CD4-positive, alpha-beta T cell (primary cell): ENCODE data around the gene SMIM10L1. TPM values are rescaled to one million over a fixed set of nuclear protein-coding genes. Genes with fewer than 3 reads are reported as not detected.

Source experiments
- ATAC-seq: fragments of 200-7000 bp; cut with Tn5 transposase; one replicate; pipeline ENCODE4 v1.10.0; 2022; ENCODE audit warnings: mild to moderate bottlenecking; ENCODE audit not compliant: poor library complexity
- CTCF ChIA-PET: fragments of 350-600 bp; sonication (Branson Sonifier 250); formaldehyde crosslinking; loops from one replicate; lab custom pipeline; 2021; ENCODE audit warnings: antibody characterized with exemption, inconsistent platforms; lab: Charles Lee
- POLR2A ChIA-PET: fragments of 350-600 bp; sonication (Branson Sonifier 250); formaldehyde crosslinking; loops from one replicate; lab custom pipeline; 2021; ENCODE audit warnings: antibody characterized with exemption, inconsistent platforms; lab: Charles Lee
- DNase-seq, 14 experiments: peaks; one replicate each; pipeline ENCODE4 v3.0.0-alpha.2; 2013 to 2020; ENCODE audit warnings: mixed read lengths in 2 of 14
- H3K27ac ChIP-seq, 2 donors: one replicate each; pipeline versions ENCODE4 v1.5.1 to v1.7.0; 2013; ENCODE audit warnings: low read length in 2 of 2, low read depth in 1 of 2, mild to moderate bottlenecking in 1 of 2
- H3K27me3 ChIP-seq, 2 experiments: 1 replicate in 1 of 2; 2 replicates in 1 of 2; pipeline versions ENCODE4 v1.6.1 to v1.7.0; 2013; ENCODE audit warnings: low read length in 2 of 2, control low read depth in 1 of 2, mild to moderate bottlenecking in 1 of 2, moderate library complexity in 1 of 2; ENCODE audit not compliant: insufficient read depth in 2 of 2, control insufficient read depth in 1 of 2
- H3K36me3 ChIP-seq: one replicate; pipeline ENCODE4 v1.6.1; 2013; ENCODE audit warnings: low read length, control low read depth; ENCODE audit not compliant: insufficient read depth
- H3K4me1 ChIP-seq: one replicate; pipeline ENCODE4 v1.6.1; 2013; ENCODE audit warnings: low read length, control low read depth; ENCODE audit not compliant: insufficient read depth
- H3K4me3 ChIP-seq: one replicate; pipeline ENCODE4 v1.5.1; 2013; ENCODE audit warnings: mild to moderate bottlenecking, low read length, moderate library complexity
- H3K9me3 ChIP-seq, 2 experiments: 1 replicate in 1 of 2; 2 replicates in 1 of 2; pipeline versions ENCODE4 v1.6.1 to v1.7.0; 2013; ENCODE audit warnings: low read length in 2 of 2, mild to moderate bottlenecking in 2 of 2, control low read depth in 1 of 2, moderate library complexity in 1 of 2; ENCODE audit not compliant: control insufficient read depth in 1 of 2, insufficient read depth in 1 of 2
- H3K27ac Mint-ChIP-seq: one replicate; pipeline ENCODE4 v1.8.0; 2020; ENCODE audit warnings: mixed read lengths
- H3K27me3 Mint-ChIP-seq: one replicate; pipeline ENCODE4 v1.8.0; 2021; ENCODE audit warnings: mixed read lengths
- H3K36me3 Mint-ChIP-seq: one replicate; pipeline ENCODE4 v1.8.0; 2021; ENCODE audit warnings: low read depth, mixed read lengths
- H3K4me1 Mint-ChIP-seq: one replicate; pipeline ENCODE4 v1.8.0; 2021; ENCODE audit warnings: low read depth, mixed read lengths
- H3K4me3 Mint-ChIP-seq: one replicate; pipeline ENCODE4 v1.8.0; 2020; ENCODE audit warnings: mild to moderate bottlenecking, mixed read lengths
- H3K9me3 Mint-ChIP-seq: one replicate; pipeline ENCODE4 v1.8.0; 2020; ENCODE audit warnings: mixed read lengths
- CTCF ChIP-seq: fragments of 200-600 bp; IDR thresholded peaks from one replicate; pipeline ENCODE4 v1.8.0; 2022; ENCODE audit warnings: antibody characterized with exemption, mild to moderate bottlenecking
- intact Hi-C, 2 experiments: fragments of 100-400 bp; cut with DNase I in 1 of 2; cut with micrococcal nuclease in 1 of 2; formaldehyde crosslinking; loops; one replicate each; pipeline versions ENCODE4 v1.15.1 to v1.9.0; 2023 to 2025; cut with DNase I, micrococcal nuclease
- total RNA-seq, 174 experiments: library from RNA in 2 of 174; stranded (reverse) in 2 of 174; gene quantifications; one replicate each; pipeline ENCODE4 v1.2.3 and lab custom pipeline; 2021 to 2026

Gene SMIM10L1
- total RNA-seq, 2 experiments from 2014 or later = 9.0 to 9.6 TPM

GRCh38 chr12:11133162-11133561 lies 37.8 kb upstream of the SMIM10L1 start:
- DNase-seq (no peak), ATAC-seq (no peak)
- ChIA-PET POLR2A (no interaction called here), CTCF (no interaction called here)
- no peaks in the 10 kb centered on the region for H3K9me3 ChIP-seq
- Mint-ChIP-seq H3K36me3 (peaks cover 49% of the 10 kb centered on the region), H3K27ac (no peak overlapping the region), H3K9me3 (no peaks in the 10 kb centered on the region), H3K27me3 (no peaks in the 10 kb centered on the region), H3K4me3 (no peak overlapping the region), H3K4me1 (peaks cover 46% of the 10 kb centered on the region)
- TF ChIP-seq CTCF = no peak
- no peaks in the 10 kb centered on the region for H3K27me3 ChIP-seq
- no peaks in the 10 kb centered on the region for H3K4me1 ChIP-seq
- H3K4me3 ChIP-seq = no peak overlapping the region
- no peak overlapping the region for H3K27ac ChIP-seq
- intact Hi-C loops = no loop called here
- peaks cover 3% of the 10 kb centered on the region for H3K36me3 ChIP-seq

DNA sequence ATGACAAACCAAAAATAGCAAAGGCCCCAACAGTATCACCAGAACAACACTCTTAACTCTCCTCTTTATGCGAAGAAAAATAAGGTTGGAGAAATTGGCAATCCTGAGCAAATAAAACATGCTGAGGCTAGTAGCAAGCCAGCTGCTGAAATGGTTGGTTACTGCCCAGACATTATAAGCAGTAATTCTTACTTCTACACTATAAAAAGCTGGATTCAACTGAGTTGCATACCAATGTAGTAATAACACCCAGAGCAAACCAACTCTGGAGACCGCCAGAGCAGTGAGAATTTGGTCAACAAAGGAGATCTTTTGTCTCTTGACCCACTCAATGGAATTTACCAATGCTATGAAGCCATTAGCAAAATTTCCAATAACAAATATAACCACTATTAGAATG lies 37.2 kb upstream of the SMIM10L1 start:
- no peaks in the 10 kb centered on the region for H3K27me3 ChIP-seq
- H3K4me3 ChIP-seq = no peak overlapping the region
- H3K4me1 ChIP-seq = no peaks in the 10 kb centered on the region
- no peak overlapping the region for H3K27ac Mint-ChIP-seq
- H3K36me3 ChIP-seq = peaks cover 3% of the 10 kb centered on the region
- ATAC-seq (no peak), DNase-seq (no peak)
- intact Hi-C loops = no loop called here
- H3K36me3 Mint-ChIP-seq = peaks cover 43% of the 10 kb centered on the region
- no peak overlapping the region for H3K4me3 Mint-ChIP-seq
- H3K27ac ChIP-seq = no peak overlapping the region
- H3K9me3 Mint-ChIP-seq = no peaks in the 10 kb centered on the region
- peaks cover 46% of the 10 kb centered on the region for H3K4me1 Mint-ChIP-seq
- no peaks in the 10 kb centered on the region for H3K27me3 Mint-ChIP-seq
- TF ChIP-seq CTCF = no peak
- POLR2A ChIA-PET = no interaction called here
- no peaks in the 10 kb centered on the region for H3K9me3 ChIP-seq
- CTCF ChIA-PET = no interaction called here

DNA sequence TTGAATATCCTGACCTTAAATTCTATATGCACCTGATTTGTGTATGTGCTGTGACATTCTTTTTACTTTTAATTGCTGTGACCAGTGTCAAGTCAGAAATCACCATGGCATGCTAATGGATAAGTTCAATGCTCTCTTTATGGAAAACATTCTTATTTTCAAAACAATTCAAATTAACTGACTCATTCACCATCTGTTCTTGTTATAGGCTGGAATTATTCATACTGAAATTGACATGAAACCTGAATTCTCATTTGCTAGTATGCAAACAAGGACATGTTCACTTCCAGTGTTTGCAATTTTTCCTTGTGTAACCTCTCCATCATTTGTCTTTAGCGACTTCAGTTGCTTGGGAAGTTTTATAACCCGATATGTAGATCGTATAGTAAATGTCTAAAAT lies 36.7 kb upstream of the SMIM10L1 start, which contains the start of gene TAS2R30:
TSS of gene TAS2R30 (minus strand) at position 340 of the 400 bp plus-strand sequence. CDS start 400 bp downstream, outside the sequence.
- Mint-ChIP-seq H3K4me3 (no peak within 1 kb of the TSS), H3K36me3 (peaks cover 42% of the 10 kb centered on the region), H3K4me1 (peaks cover 51% of the 10 kb centered on the region), H3K9me3 (no peaks in the 10 kb centered on the region), H3K27ac (no peak within 1 kb of the TSS), H3K27me3 (no peaks in the 10 kb centered on the region)
- intact Hi-C loops = no loop called here
- Histone ChIP-seq H3K27me3 (no peaks in the 10 kb centered on the region), H3K4me3 (no peak within 1 kb of the TSS), H3K9me3 (no peaks in the 10 kb centered on the region), H3K27ac (no peak within 1 kb of the TSS), H3K4me1 (no peaks in the 10 kb centered on the region), H3K36me3 (peaks cover 3% of the 10 kb centered on the region)
- DNase-seq (no peak), ATAC-seq (no peak)
- no peak for TF ChIP-seq CTCF
- ChIA-PET CTCF (no interaction called here), POLR2A (no interaction called here)
